HepG2 (cell line): ENCODE data around the gene SCRT2.

Experiments
- KAT7 ChIP-seq: IDR thresholded peaks from 2 replicates; pipeline ENCODE4 v1.6.1; 2018; ENCODE audit warnings: borderline replicate concordance, missing compliant biosample characterization
- POLR2AphosphoS5 ChIP-seq: IDR thresholded peaks from 2 replicates; pipeline ENCODE4 v1.6.1; 2012; ENCODE audit warnings: low read depth, low read length

DNA sequence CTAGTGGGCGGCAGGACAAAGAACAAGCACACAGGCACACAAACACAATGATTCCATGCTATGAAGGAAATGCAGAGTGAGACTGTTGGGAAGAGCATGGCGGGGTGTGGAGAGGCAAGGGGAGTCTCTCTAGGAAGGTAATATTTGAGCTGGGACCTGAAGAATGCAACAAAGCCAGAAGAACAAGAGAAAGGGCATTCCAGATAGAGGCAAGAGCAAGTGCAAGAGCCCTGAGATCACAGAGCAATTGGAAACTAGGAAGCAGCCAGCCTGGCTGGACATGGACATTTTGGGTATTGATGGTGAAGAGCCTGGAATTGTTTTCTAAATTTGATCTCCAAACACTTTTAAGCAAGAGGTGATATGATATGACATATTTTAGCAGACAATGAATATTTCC lies 38.0 kb downstream of the SCRT2 start:
- TF ChIP-seq KAT7 (CRISPR knock-in tag) = no peak
- no peak for TF ChIP-seq POLR2AphosphoS5
